HG03025 (cell line): Measurements from ENCODE around the gene SH3PXD2B.

Experiments used
- ATAC-seq: cut with Tn5 transposase; IDR thresholded peaks from one replicate; pipeline ENCODE4 v1.9.1; 2021; ENCODE audit warnings: mild to moderate bottlenecking, moderate library complexity; ENCODE audit not compliant: unreplicated experiment, low FRiP score

SH3PXD2B gene

GRCh38 chr5:172454358-172455086 is at the start of gene SH3PXD2B:
TSS of gene SH3PXD2B (minus strand) at chr5:172454525. CDS start at chr5:172454352, 173 bp downstream.
- no peak for ATAC-seq

DNA sequence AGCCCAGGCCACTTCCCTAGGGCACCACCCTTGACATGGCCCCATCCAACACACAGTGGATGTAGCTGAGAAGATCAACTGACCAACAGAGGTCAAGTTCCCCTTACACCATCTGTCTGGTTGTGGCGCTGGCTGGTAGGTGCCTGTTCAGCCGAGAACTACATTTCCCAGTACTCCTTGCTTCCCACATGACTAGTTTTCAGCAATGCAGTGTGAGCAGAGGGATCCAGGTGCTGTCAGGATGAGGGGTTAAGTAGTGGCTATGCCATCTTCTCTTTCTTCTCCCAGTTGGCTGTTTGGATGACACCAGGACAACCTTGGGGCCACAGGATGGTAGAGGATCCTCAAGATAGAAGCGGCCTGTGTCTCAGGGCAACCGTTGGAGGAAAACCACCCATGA is 48.6 kb upstream of the SH3PXD2B start:
- no peak for ATAC-seq

- ATAC-seq = no peak
Measured at GRCh38 chr5:172502410-172502809, 48.1 kb upstream of the SH3PXD2B start.

GRCh38 chr5:172501708-172502320 is 47.5 kb upstream of the SH3PXD2B start:
- ATAC-seq = no peak

DNA sequence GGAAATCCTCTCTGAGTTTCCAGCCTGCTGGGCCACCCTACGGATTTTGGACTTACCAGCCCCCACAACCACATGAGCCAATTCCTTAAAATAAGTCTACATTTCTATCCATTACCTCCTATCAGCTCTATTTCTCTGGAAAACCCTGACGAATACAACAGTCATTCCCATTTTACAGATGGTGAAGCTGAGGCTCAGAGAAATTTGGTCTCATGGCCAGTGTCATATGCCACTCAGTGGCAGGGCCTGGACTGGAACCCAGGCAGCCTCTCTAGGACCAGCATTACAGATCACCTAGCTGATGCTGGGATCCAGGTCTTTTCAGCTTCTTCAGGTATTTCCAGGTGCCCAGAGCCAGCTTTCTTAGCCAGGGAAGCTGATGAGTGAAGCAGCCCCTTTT is 45.0 kb upstream of the SH3PXD2B start:
- no peak for ATAC-seq

- no peak for ATAC-seq
Measured at GRCh38 chr5:172498431-172499129, 44.3 kb upstream of the SH3PXD2B start.

DNA sequence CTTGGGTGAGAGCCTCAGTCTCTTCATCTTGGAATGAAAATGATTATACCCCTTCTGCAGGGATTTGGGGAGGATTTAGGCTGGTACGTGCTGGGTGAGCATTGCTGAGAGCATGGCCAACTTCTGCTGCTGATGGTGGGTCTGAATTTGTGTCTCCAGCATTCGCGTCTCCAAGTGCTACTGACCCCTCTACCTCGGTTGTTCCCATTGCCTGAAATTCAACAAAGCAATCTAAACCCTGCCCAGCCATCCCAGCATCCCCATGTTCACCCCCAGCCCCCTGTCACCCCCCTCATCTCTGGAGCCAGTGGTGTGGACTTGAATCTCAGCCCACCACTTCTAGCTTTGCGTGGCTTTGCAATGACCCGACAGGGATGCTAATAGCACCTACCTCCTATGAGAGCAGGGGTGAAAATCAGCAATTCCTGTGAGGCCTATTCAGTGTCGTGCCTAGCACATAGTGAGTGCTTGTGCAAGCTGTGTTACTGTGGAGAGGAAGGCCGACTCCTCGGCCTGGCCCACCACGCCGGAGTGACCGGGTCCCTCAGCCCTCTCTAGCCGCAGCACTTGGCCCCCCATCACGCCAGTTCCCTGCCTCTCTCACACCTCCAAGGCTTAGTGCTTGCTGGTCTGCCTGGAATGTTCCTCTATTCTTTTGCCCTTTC is 43.4 kb upstream of the SH3PXD2B start:
- no peak for ATAC-seq

DNA sequence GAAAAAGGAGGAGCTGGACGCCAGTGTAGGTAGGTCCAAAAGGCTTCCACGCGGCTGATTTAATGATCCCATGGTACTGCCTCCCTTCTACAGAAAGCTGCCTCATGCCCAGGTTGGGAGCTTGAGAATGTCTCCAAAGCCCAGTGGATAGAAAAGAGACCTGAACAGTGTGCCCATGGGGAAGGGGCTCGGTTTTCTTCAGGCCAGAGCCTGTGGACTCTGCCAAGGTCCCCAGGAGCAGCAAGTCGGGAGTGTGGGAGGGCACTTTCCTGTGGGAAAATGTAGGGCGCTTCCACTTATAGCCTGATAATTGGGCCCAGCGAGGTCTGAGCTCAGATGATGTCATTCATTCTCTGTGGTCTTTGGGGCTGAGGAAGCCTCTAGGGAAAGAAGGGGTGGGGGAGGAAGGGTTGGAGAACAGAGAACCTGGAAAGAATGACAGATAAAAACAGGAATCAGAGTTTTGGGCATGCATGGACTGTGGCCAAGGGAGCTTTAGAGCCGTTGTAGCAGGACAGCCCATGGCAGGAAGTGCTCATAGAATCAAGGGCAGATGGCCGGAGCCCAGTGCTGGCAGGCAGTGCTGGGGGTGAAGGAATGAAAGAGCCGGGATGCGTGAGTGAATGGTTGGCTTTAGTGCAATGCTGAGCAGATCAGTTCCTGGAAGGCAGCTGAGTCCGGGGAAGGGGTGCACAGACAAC is 42.5 kb upstream of the SH3PXD2B start:
- ATAC-seq = no peak

DNA sequence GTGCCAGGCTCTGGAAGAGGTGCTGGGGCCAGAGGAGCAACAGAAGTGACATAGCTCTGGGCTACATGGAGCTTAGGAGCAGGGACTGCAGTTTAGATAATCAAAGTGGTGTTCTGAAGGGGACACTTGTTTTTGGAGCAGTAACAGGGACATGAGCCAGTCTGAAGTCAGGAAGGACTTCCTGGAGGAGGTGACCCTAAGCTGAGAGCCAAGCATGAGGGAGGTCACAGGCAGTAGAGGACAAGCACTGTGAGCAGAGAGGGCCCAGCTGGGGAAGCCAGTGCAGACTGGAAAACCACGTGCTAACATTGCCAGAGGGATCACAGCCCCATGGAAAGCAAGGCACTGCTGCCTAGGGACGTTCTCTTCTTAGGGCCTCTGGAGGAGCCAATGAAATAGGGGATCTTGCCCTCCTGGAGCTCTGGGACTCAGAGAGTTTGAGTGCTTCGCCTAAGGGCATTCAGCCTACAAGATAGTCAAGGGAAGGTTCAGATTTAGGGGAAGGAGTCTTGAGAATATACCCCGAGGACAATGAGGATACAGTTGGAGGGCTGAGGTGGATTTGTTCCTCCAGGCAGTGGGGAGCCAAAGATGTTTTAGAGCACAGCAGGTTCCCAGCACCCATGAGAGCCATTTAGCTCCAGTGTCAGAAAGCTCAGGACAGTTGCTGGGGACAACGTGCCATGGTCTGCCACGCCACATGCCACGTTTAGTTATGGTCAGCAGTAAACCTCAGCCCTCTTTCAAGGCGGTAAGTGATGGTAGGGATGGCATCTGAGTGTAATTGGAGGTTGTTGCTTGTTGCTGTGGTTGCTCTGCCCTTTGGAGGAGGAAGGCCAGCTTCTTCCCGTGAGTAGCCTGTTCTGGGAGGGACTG is 40.5 kb upstream of the SH3PXD2B start:
- ATAC-seq = no peak

DNA sequence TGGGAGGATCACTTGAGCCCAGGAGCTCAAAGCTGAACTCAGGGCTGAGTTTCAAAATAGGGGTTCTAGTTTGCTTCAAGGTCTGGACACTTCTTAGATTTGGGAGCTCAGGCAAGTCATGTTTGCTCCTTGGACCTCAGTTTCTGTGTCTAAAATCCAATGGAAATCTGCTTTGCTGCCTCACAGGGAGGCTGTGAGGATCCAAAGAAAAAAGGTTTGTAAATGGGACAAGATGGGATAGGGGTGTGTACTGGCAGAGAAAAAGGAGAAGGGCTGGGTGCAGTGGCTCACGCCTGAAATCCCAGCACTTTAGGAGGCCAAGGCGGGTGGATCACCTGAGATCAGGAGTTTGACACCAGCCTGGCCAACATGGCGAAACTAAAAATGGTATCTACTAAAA is 39.6 kb upstream of the SH3PXD2B start:
- no peak for ATAC-seq

DNA sequence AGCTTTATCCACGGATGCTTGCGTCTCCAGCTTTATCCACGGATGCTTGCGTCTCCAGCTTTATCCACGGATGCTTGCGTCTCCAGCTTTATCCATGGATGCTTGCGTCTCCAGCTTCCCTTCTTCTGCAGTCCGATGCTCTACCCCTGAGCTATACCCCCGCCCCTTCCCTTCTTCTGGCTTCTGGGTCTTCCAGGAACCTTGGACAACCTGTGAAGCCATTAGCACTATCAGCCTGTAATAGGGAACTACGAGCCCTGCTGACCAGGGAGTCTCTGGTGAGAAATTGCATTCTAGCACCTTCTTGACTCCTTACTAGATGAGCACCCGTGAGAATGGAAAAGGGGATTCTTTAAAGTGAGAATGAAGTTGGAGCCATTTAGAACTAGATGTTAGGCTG is 39.1 kb upstream of the SH3PXD2B start:
- ATAC-seq = no peak

GRCh38 chr5:172493002-172493401 is 38.7 kb upstream of the SH3PXD2B start:
- no peak for ATAC-seq

GRCh38 chr5:172492097-172492840 is 37.9 kb upstream of the SH3PXD2B start:
- ATAC-seq = no peak

DNA sequence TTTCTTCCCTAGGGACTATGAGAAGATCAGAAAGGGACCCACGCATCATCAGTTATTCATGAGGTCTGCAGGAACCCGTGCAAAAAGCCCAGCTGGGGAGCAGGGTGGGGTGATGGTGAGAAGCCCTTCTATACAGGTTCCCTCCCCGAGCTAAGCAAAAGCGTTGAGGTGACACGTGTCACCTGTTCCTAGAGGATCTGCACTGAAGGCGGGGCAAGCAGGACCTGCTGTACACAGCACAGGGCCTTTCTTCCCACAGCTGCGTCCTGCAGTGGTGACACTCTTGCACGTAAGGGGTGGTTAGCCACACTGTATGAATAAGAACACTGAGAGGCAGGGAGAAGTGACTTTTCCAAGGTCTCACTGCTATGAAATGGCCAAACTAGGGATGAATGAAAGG is 37.2 kb upstream of the SH3PXD2B start:
- ATAC-seq = no peak

DNA sequence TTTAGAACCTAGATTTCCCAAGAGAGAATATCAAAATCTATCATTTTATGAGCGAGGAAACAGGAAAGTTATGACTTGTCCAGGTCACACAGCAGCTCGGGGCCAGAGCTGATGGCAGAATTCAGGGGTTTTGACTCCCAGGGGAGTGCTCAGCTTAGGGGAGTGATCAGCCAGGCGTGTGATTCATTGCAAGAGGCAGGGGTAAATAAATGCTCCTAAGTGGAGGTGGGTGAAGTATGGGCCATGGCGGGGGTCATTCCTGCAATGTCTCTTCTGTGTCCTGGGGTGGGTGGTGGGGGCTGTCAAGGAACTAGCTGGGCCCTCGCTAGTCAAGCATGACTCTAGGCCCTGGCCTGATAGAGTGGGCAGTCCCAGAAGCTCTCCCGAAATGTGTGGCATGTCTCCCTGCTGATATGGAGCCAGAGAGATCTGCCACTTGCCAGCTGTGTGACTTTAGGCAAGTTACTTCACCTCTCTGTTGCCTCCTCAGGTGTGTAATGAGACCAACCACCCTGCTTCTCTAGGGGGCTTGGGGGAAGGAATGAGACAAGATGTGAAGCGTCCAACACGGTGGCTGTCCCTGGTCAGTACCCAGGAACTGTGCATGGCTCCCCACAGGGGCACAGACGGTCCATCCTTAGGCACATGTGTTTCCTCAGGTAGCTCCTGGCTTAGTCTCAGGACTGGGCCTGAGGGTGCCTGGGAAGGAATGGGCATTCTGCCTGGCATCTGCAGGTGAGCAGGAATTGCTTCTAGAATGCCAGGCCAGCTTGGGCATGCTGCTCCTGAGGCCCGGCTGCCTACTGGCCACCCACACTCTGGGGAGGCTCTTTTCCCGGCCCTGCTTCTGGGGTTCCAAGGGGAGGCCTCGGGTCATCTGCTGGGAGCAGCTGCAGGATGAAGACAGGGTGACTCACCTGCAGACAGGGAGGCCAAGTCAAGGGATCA is 36.5 kb upstream of the SH3PXD2B start:
- ATAC-seq = no peak

- no peak for ATAC-seq
Measured at GRCh38 chr5:172488221-172488620, 33.9 kb upstream of the SH3PXD2B start.

DNA sequence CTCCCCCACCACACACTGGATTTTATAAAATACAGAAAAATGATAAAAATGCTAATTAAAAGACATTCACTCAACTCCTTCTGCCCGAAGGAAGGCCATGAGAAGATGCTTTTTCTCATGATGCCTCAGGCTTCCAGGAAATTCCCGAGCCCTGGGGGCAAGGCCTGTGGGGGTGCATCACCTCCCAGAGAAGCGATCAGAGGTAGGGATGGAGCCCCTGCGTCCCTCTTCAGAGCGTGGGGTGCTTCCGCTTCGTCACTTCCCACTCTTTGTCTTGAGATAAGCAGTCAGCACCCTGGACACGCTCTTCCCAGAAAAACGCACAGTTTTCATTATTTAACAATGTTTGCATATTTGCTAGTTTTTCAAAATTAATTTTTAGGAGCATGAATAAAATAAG is 33.3 kb upstream of the SH3PXD2B start:
- ATAC-seq = no peak

- no peak for ATAC-seq
Measured at GRCh38 chr5:172486912-172487311, 32.6 kb upstream of the SH3PXD2B start.
